A549 treated with AZD9567 at 1 μM for 4 hours (cell line): ENCODE measurements around the gene MYO1B. TPM values are rescaled to one million over a fixed set of nuclear protein-coding genes. Genes with fewer than 3 reads are reported as not detected.

ENCODE experiments used
- total RNA-seq: library from RNA; stranded (reverse); fragments of 200-300 nt; extraction: Qiagen RNA extraction; gene quantifications from 5 replicates; pipeline ENCODE4 v1.2.3, GENCODE V29; 2022; ENCODE audit not compliant: insufficient read depth

MYO1B gene
- total RNA-seq, result 44.0 to 62.6 TPM (median 44.6 TPM) in 5 replicates

DNA sequence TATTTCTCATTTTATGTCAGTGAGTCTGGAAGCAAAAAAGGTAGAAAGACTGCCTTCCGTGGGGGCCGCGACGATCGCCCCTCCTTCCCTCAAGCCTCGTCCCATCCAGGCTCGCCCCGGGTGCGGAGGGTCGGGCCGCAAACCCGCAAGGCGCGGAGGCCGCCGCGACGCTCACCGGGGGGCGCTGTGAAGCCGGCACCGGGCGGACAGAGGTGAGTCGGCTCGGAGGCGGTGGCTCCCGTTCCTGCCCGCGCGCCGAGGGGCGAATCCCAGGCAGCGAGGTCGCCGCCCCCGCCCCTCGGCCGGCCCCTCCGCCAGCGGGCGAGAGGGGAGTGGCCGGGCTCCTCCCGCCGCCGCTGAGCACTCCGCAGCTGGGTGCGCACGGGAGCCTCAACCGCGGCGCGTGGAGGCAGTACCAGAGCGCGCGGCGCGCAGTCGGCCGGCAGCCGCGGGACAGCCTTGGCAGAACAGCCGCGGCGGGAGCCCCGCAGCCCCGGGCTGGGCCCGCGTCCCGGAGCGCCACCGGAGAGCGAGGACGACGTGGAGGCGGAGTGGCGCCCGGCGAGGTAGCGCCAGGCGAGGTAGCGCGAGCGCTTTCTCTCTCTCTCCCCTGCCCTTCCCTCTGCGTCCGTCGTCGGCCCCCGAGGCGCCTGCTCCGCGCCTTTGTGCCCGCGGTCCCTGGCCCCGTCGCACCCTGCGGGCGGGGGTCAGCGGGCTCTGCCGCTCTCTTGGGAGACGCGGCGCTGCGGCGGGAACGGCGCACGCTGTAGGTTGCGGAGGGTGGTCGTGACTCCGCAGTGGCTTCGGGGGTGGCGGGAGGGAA lies at the start of gene MYO1B:
Gene MYO1B, plus strand, starts transcription at position 359 of the 823 bp plus-strand sequence. CDS start 31,492 bp downstream, outside the sequence.

Other genes with a start within 250 kb of the MYO1B start
- gene STAT1, start 231.2 kb upstream of the MYO1B start, total RNA-seq, result 53.5 to 62.2 TPM (median 56.2 TPM) in 5 replicates
- 2.8 to 3.4 TPM (median 3.1 TPM) in 5 replicates for gene STAT4, start 94.4 kb upstream of the MYO1B start, total RNA-seq